DND-41 (cell line): Measurements from ENCODE around the gene GPR89B.

Source experiments
- EZH2 ChIP-seq: IDR thresholded peaks from 3 replicates; pipeline ENCODE4 v1.6.1; 2012; ENCODE audit warnings: borderline replicate concordance, low read depth, mild to moderate bottlenecking, moderate library complexity, low read length, inconsistent platforms; ENCODE audit not compliant: severe bottlenecking
- TF ChIP-seq, protein P1 (sequence below): IDR thresholded peaks from 2 replicates; pipeline ENCODE4 v1.5.1; 2012; ENCODE audit warnings: borderline replicate concordance, low read length, moderate library complexity, mild to moderate bottlenecking; ENCODE audit not compliant: poor library complexity, severe bottlenecking; ENCODE audit errors: extremely low read depth

DNA sequence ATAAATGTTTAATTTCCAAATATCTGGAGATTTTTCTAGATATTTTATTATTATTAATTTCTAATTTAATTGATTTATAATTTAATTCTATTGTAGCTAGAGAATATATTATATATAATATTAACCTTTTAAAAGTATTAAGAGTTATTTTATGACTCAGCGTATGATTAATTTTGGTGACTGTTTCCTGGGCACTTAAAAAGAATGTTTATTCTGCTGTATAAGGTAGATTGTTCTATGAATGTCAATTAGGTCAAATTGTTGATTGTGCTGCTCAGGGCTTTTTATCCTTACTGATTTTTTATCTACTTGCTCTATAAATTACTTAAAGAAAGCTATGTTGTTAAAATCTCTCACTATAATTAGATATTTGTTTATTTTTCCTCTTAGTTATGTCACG lies 45.7 kb upstream of the GPR89B start:
- TF ChIP-seq, protein P1, sequence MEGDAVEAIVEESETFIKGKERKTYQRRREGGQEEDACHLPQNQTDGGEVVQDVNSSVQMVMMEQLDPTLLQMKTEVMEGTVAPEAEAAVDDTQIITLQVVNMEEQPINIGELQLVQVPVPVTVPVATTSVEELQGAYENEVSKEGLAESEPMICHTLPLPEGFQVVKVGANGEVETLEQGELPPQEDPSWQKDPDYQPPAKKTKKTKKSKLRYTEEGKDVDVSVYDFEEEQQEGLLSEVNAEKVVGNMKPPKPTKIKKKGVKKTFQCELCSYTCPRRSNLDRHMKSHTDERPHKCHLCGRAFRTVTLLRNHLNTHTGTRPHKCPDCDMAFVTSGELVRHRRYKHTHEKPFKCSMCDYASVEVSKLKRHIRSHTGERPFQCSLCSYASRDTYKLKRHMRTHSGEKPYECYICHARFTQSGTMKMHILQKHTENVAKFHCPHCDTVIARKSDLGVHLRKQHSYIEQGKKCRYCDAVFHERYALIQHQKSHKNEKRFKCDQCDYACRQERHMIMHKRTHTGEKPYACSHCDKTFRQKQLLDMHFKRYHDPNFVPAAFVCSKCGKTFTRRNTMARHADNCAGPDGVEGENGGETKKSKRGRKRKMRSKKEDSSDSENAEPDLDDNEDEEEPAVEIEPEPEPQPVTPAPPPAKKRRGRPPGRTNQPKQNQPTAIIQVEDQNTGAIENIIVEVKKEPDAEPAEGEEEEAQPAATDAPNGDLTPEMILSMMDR = no peak
- TF ChIP-seq EZH2 = no peak
